Endothelial cell of umbilical vein (primary cell): Measurements from ENCODE around the gene GATA2. TPM values are rescaled to one million over a fixed set of nuclear protein-coding genes. Genes with fewer than 3 reads are reported as not detected.

ENCODE experiments used
- BruUV-seq: library from RNA; stranded (reverse); fragments of 400-500 nt; replicated peaks from 2 replicates; lab custom pipeline; 2021; lab: Mats Ljungman, UMichigan
- CTCF ChIA-PET: fragments of 300-600, 350-600 bp; sonication (Branson Sonifier 250); formaldehyde crosslinking; loops from one replicate; lab custom pipeline; 2021; ENCODE audit warnings: antibody characterized with exemption, inconsistent platforms; lab: Charles Lee
- POLR2A ChIA-PET: fragments of 300-600, 350-600 bp; sonication (Branson Sonifier 250); formaldehyde crosslinking; loops from one replicate; lab custom pipeline; 2021; ENCODE audit warnings: antibody characterized with exemption, inconsistent platforms; lab: Charles Lee
- DNase-seq: peaks from one replicate; pipeline ENCODE4 v3.0.0-alpha.2; 2011; ENCODE audit warnings: low read depth, low spot score
- FAIRE-seq: peaks from 2 replicates; lab custom pipeline; 2011; peaks lifted over from hg19 to GRCh38; lab: Jason Lieb, UNC
- H2AFZ ChIP-seq: 2 replicates; pipeline ENCODE4 v1.6.0; 2012; ENCODE audit warnings: low read depth, low read length, control low read depth, inconsistent platforms
- H3K27ac ChIP-seq: 2 replicates; pipeline ENCODE4 v1.5.1; 2011; ENCODE audit warnings: low read depth, mild to moderate bottlenecking, control low read depth, low read length, moderate library complexity; ENCODE audit not compliant: insufficient read depth
- H3K27me3 ChIP-seq, 2 experiments: 2 replicates each; pipeline versions ENCODE4 v1.6.0 to v1.6.1; 2011; ENCODE audit warnings: low read length in 2 of 2, mixed read lengths in 1 of 2; ENCODE audit not compliant: control insufficient read depth in 2 of 2, insufficient read depth in 2 of 2
- H3K36me3 ChIP-seq, 2 experiments: 2 replicates in 1 of 2; 3 replicates in 1 of 2; pipeline ENCODE4 v1.5.1; 2011; ENCODE audit warnings: low read length in 2 of 2, mild to moderate bottlenecking in 1 of 2, moderate library complexity in 1 of 2; ENCODE audit not compliant: control insufficient read depth in 2 of 2, insufficient read depth in 2 of 2; ENCODE audit errors: extremely low read depth in 1 of 2
- H3K4me1 ChIP-seq: 3 replicates; pipeline ENCODE4 v1.5.1; 2011; ENCODE audit warnings: mild to moderate bottlenecking, low read length; ENCODE audit not compliant: control insufficient read depth, insufficient read depth; ENCODE audit errors: extremely low read depth
- H3K4me2 ChIP-seq: 2 replicates; pipeline ENCODE4 v1.6.1; 2011; ENCODE audit warnings: low read length, control low read depth, mixed read lengths; ENCODE audit not compliant: insufficient read depth
- H3K4me3 ChIP-seq, 3 experiments: fragments of 200-600 bp in 1 of 3; sonication (generic), shearing (Covaris generic) in 1 of 3; replicated peaks in 1 of 3; 2 replicates each; pipeline ENCODE4 v1.5.1; 2011 to 2016; ENCODE audit warnings: control low read depth in 3 of 3, low read length in 3 of 3, mild to moderate bottlenecking in 2 of 3, inconsistent platforms in 1 of 3, low read depth in 1 of 3, moderate library complexity in 1 of 3; ENCODE audit not compliant: insufficient read depth in 1 of 3
- H3K79me2 ChIP-seq: 2 replicates; pipeline ENCODE4 v1.6.0; 2012; ENCODE audit warnings: low read length, inconsistent platforms; ENCODE audit not compliant: control insufficient read depth, insufficient read depth
- H3K9ac ChIP-seq: replicated peaks from 2 replicates; pipeline ENCODE3; 2011; ENCODE audit warnings: low read length, control low read depth; ENCODE audit not compliant: insufficient read depth; ENCODE audit errors: extremely low read depth
- H3K9me1 ChIP-seq: replicated peaks from 3 replicates; pipeline ENCODE4 v1.6.0; 2011; ENCODE audit warnings: mild to moderate bottlenecking, low read length; ENCODE audit not compliant: control insufficient read depth, insufficient read depth; ENCODE audit errors: extremely low read depth
- H3K9me3 ChIP-seq: replicated peaks from 2 replicates; pipeline ENCODE4 v1.5.1; 2012; ENCODE audit warnings: low read length, inconsistent platforms; ENCODE audit not compliant: control insufficient read depth, insufficient read depth
- H4K20me1 ChIP-seq: replicated peaks from 2 replicates; pipeline ENCODE3; 2011; ENCODE audit warnings: mild to moderate bottlenecking, low read length; ENCODE audit not compliant: control insufficient read depth, insufficient read depth; ENCODE audit errors: extremely low read depth
- EZH2 ChIP-seq: IDR thresholded peaks from 2 replicates; pipeline ENCODE4 v1.6.1; 2012; ENCODE audit warnings: borderline replicate concordance, low read depth, mild to moderate bottlenecking, moderate library complexity, low read length, inconsistent platforms; ENCODE audit not compliant: severe bottlenecking
- FOS ChIP-seq: IDR thresholded peaks from 2 replicates; pipeline ENCODE4 v1.6.1; 2011; ENCODE audit warnings: mild to moderate bottlenecking, low read length, moderate library complexity, borderline replicate concordance; ENCODE audit not compliant: insufficient read depth
- GATA2 ChIP-seq: IDR thresholded peaks from 2 replicates; pipeline ENCODE4 v1.7.0; 2011; ENCODE audit warnings: low read depth, mild to moderate bottlenecking, moderate library complexity, mixed read lengths, low read length; ENCODE audit not compliant: insufficient read length, insufficient read depth
- JUN ChIP-seq: IDR thresholded peaks from 2 replicates; pipeline ENCODE4 v1.6.1; 2011; ENCODE audit warnings: borderline replicate concordance, low read depth; ENCODE audit not compliant: insufficient read length, insufficient read depth
- MAX ChIP-seq: IDR thresholded peaks from 2 replicates; pipeline ENCODE4 v1.6.1; 2011; ENCODE audit not compliant: insufficient read depth, insufficient read length
- MYC ChIP-seq: IDR thresholded peaks from one replicate; pipeline ENCODE4 v1.6.1; 2011; ENCODE audit warnings: mild to moderate bottlenecking, low read depth, low read length
- POLR2A ChIP-seq: IDR thresholded peaks from 2 replicates; pipeline ENCODE4 v1.6.1; 2012; ENCODE audit warnings: low read depth, mild to moderate bottlenecking, control low read depth, low read length
- POLR2AphosphoS5 ChIP-seq: IDR thresholded peaks from 2 replicates; pipeline ENCODE4 v1.6.1; 2012; ENCODE audit warnings: low read depth, mild to moderate bottlenecking, control low read depth, low read length, moderate library complexity; ENCODE audit not compliant: insufficient read depth
- dilution Hi-C: fragments of 300-500 bp; cut with MboI; formaldehyde crosslinking; loops from one replicate; pipeline ENCODE4 v1.15.0; 2019; ENCODE audit warnings: low sequenced_read_pairs; ENCODE audit not compliant: extremely low pct_ligation_motif_present
- intact Hi-C: fragments of 100-400 bp; cut with micrococcal nuclease; formaldehyde crosslinking; loops from one replicate; pipeline ENCODE4 v1.10.0; 2022
- polyA plus RNA-seq, 4 experiments: library from polyadenylated mRNA; depleted of rRNA in 3 of 4; stranded (reverse) in 3 of 4; unstranded in 1 of 4; fragments of >200 nt; gene quantifications; 2 replicates each; pipeline versions ENCODE4 v1.2.1 to v1.2.3, GENCODE V29; 2011 to 2012; ENCODE audit warnings: missing spikeins in 1 of 4
- total RNA-seq: library from RNA; stranded (reverse); gene quantifications from 2 replicates; pipeline ENCODE4 v1.2.3, GENCODE V29; 2021
- TF ChIP-seq, protein P1 (sequence below), 2 donors: IDR thresholded peaks; 1 replicate in 1 of 2; 2 replicates in 1 of 2; pipeline ENCODE4 v1.5.1; 2011; ENCODE audit warnings: low read length in 2 of 2, mild to moderate bottlenecking in 2 of 2, moderate library complexity in 2 of 2, control low read depth in 1 of 2, inconsistent platforms in 1 of 2, low read depth in 1 of 2; ENCODE audit not compliant: insufficient read depth in 1 of 2; ENCODE audit errors: extremely low read depth in 1 of 2

Gene GATA2
- total and polyA plus RNA-seq, 2 donors (not counting 3 experiments of a cell fraction or from before 2014, with no cell fraction given), result 28.8 to 62.2 TPM

- no peak overlapping the region for H3K4me3 ChIP-seq
- H2AFZ ChIP-seq, result no peak overlapping the region
- H3K27me3 ChIP-seq, result peaks cover 0 to 10% of the 10 kb centered on the region in 2 experiments
- H3K4me1 ChIP-seq, result peaks cover 6% of the 10 kb centered on the region
- no peaks in the 10 kb centered on the region for H3K9me1 ChIP-seq
- no peak overlapping the region for H3K9ac ChIP-seq
- dilution Hi-C loops (loop anchor here (25.0 kb wide), 1 partner anchor 140 kb away; no protein-coding TSS in a partner anchor), intact Hi-C loops (no loop called here)
- H4K20me1 ChIP-seq, result no peaks in the 10 kb centered on the region
- DNase-seq, result no peak
- no peak for TF ChIP-seq POLR2A
- H3K36me3 ChIP-seq, result no peaks in the 10 kb centered on the region
- no peak for FAIRE-seq
- ChIA-PET CTCF (no interaction called here), POLR2A (no interaction called here)
- H3K27ac ChIP-seq, result no peak overlapping the region
- H3K79me2 ChIP-seq, result no peaks in the 10 kb centered on the region
- no TSS peak for BruUV-seq
- H3K9me3 ChIP-seq, result no peaks in the 10 kb centered on the region
- H3K4me2 ChIP-seq, result no peak overlapping the region
Observed at GRCh38 chr3:128446821-128447220, 46.2 kb downstream of the GATA2 start.

GRCh38 chr3:128445357-128445756 lies 47.6 kb downstream of the GATA2 start:
- Histone ChIP-seq H3K4me1 (peaks cover 6% of the 10 kb centered on the region), H3K27me3 (peaks cover 0 to 10% of the 10 kb centered on the region in 2 experiments), H2AFZ (no peak overlapping the region), H3K9me3 (no peaks in the 10 kb centered on the region), H3K9me1 (no peaks in the 10 kb centered on the region), H3K27ac (no peak overlapping the region), H3K4me2 (no peak overlapping the region), H3K9ac (no peak overlapping the region), H3K36me3 (no peaks in the 10 kb centered on the region), H3K79me2 (no peaks in the 10 kb centered on the region), H3K4me3 (no peak overlapping the region), H4K20me1 (no peaks in the 10 kb centered on the region)
- ChIA-PET CTCF (no interaction called here), POLR2A (no interaction called here)
- no peak for TF ChIP-seq JUN
- TF ChIP-seq MAX, result no peak
- TF ChIP-seq FOS, result no peak
- TF ChIP-seq POLR2A, result no peak
- TF ChIP-seq EZH2, result no peak
- TF ChIP-seq, protein P1, sequence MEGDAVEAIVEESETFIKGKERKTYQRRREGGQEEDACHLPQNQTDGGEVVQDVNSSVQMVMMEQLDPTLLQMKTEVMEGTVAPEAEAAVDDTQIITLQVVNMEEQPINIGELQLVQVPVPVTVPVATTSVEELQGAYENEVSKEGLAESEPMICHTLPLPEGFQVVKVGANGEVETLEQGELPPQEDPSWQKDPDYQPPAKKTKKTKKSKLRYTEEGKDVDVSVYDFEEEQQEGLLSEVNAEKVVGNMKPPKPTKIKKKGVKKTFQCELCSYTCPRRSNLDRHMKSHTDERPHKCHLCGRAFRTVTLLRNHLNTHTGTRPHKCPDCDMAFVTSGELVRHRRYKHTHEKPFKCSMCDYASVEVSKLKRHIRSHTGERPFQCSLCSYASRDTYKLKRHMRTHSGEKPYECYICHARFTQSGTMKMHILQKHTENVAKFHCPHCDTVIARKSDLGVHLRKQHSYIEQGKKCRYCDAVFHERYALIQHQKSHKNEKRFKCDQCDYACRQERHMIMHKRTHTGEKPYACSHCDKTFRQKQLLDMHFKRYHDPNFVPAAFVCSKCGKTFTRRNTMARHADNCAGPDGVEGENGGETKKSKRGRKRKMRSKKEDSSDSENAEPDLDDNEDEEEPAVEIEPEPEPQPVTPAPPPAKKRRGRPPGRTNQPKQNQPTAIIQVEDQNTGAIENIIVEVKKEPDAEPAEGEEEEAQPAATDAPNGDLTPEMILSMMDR (IDR thresholded peaks at IDR 0.05; ENCODE audit: extremely low read depth in 1 of 2, insufficient read depth in 1 of 2, low read depth in 1 of 2, low read length in 2 of 2), result no peak
- no peak for TF ChIP-seq MYC
- no peak for TF ChIP-seq POLR2AphosphoS5
- TF ChIP-seq GATA2, result no peak
- intact Hi-C loops (no loop called here), dilution Hi-C loops (loop anchor here (25.0 kb wide), 1 partner anchor 142 kb away; no protein-coding TSS in a partner anchor)
- DNase-seq (no peak), FAIRE-seq (no peak)
- no TSS peak for BruUV-seq
